LNCAP (cell line): Measurements from ENCODE around the gene TDRD1.

Source experiments
- TF ChIP-seq, protein P1 (sequence below): fragments of 450-650 bp; IDR thresholded peaks from 2 replicates; pipeline ENCODE4 v1.5.1; 2017; ENCODE audit warnings: mild to moderate bottlenecking

TDRD1 gene

DNA sequence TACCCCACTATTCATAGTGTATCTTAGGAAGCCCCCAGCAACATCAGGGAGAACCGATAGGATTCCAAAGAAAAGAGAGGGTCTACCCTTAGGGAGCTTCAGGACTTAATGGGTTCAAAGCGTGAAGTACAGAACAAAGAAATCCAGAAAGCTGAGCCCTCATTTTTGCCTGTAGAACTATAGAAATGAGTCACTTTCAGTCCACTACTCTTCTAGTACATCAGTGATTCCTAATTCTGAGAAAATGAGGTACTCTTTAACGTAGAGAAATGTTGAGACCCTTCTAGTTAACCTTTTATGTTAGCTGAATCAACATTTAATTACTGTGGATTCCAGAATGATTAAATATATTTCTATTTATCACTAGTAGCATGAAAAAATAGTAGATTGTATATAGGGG is 1.8 kb downstream of the TDRD1 start:
- TF ChIP-seq, protein P1, sequence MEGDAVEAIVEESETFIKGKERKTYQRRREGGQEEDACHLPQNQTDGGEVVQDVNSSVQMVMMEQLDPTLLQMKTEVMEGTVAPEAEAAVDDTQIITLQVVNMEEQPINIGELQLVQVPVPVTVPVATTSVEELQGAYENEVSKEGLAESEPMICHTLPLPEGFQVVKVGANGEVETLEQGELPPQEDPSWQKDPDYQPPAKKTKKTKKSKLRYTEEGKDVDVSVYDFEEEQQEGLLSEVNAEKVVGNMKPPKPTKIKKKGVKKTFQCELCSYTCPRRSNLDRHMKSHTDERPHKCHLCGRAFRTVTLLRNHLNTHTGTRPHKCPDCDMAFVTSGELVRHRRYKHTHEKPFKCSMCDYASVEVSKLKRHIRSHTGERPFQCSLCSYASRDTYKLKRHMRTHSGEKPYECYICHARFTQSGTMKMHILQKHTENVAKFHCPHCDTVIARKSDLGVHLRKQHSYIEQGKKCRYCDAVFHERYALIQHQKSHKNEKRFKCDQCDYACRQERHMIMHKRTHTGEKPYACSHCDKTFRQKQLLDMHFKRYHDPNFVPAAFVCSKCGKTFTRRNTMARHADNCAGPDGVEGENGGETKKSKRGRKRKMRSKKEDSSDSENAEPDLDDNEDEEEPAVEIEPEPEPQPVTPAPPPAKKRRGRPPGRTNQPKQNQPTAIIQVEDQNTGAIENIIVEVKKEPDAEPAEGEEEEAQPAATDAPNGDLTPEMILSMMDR, result no peak

DNA sequence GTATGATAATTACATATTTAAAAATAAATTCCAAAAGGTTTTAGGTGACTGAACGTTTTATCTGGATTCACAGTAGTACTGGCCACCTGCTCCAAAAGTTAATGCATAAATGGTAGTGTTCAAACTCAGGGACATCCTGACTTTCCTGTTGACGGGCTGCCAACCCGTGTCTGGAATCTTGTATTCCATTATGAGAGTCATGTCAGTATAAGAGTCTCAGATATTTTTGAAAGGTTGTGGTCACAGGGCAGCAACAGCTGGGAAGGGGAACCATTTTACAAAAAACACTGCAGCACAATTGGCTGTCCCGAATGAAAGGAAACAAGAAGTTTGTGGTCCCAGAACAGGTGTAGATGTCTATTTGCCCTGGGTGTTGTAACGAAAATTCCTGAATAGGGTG is 2.8 kb downstream of the TDRD1 start:
- TF ChIP-seq, protein P1, result no peak

- TF ChIP-seq, protein P1, result no peak
Measured at GRCh38 chr10:114183563-114183962, 4.4 kb downstream of the TDRD1 start.

DNA sequence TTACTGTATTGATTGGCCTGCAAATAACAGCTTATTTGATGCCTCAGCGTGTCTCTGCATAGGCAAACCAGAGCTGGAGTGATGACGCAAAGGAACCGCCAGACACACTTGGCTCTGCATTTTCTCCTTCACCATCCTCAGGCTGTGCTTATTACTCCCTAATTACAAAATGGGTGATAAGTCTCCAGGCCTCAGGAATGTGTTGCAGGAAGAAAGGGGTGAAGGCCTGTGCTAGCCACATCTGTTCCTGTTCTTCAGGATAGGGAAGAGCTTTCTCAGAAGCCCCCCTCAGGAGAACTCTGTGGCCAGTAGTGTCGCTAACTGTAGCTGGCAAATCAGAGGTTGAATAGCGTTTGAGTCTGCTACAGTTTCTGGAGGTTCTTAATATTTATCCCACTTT is 5.1 kb downstream of the TDRD1 start:
- TF ChIP-seq, protein P1, result no peak

- TF ChIP-seq, protein P1, result no peak
Measured at GRCh38 chr10:114188001-114188400, 8.8 kb downstream of the TDRD1 start.

- TF ChIP-seq, protein P1, result no peak
Measured at GRCh38 chr10:114188900-114189299, 9.7 kb downstream of the TDRD1 start.

GRCh38 chr10:114189700-114190099 is 10.5 kb downstream of the TDRD1 start:
- TF ChIP-seq, protein P1, result no peak

GRCh38 chr10:114195079-114195478 is 15.9 kb downstream of the TDRD1 start:
- TF ChIP-seq, protein P1, result no peak
